HG03432 (cell line): ENCODE data around the gene ARPIN.

Experiments
- ATAC-seq: cut with Tn5 transposase; IDR thresholded peaks from one replicate; pipeline ENCODE4 v1.9.1; 2021; ENCODE audit warnings: mild to moderate bottlenecking, moderate library complexity; ENCODE audit not compliant: unreplicated experiment

Gene ARPIN

DNA sequence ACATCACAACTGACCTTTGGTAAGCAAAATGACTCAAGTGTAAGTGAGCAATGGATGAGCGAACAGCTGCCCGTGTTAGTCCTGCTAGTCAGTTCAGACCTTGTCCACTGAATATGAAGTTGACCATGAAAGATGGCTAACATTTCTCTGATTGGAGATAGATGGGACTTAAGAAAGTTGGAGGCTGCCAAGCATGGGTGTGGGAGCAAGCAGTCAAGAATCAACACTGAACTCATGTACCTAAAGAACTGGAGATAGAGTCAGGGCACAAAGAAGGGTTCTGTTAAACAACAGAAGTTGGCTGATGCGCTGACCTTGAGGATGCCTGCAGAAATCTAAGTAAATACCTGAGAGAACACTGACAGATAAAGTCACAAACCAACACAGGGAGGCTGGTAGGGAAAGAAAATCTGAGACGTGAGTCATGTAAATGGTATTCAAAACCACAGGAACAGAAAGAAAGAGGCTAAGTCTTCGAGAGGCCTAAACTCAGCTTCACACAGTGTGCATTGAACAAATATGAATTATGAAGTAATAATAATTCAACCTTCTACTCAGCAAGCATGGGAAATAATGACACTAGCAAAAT lies 67.4 kb downstream of the ARPIN start:
- no peak for ATAC-seq
